ENCODE measurements around the gene RSF1.
A peak's percentile ranks its signal among the peaks of the same experiment; 100 is the strongest.
"Not testable (repeated sequence)": the region's sequence is repeated elsewhere in the genome, so short reads cannot be mapped to it uniquely, and the experiment has no call there.

The RSF1 gene

GRCh38 chr11:77820565-77821348, at the start of gene RSF1, which contains the start of gene AAMDC:
Gene RSF1, minus strand, starts transcription at chr11:77820722. Its CDS starts 8 bp downstream, at chr11:77820714.
Gene AAMDC, plus strand, starts transcription at chr11:77821144. Its CDS starts 21,353 bp downstream, at chr11:77842497.
- peak; percentile 96 for DNase-seq

GRCh38 chr11:77868744-77869143, 48.2 kb upstream of the RSF1 start:
- DNase-seq, result no peak

- no peak for DNase-seq
Measured at GRCh38 chr11:77866336-77866735, 45.8 kb upstream of the RSF1 start.

GRCh38 chr11:77865805-77866204, 45.3 kb upstream of the RSF1 start:
- DNase-seq, result no peak

GRCh38 chr11:77861444-77861843, 40.9 kb upstream of the RSF1 start:
- DNase-seq, result not testable (repeated sequence)

GRCh38 chr11:77857906-77858457, 37.5 kb upstream of the RSF1 start:
- not testable (repeated sequence) for DNase-seq

GRCh38 chr11:77854838-77855237, 34.3 kb upstream of the RSF1 start:
- DNase-seq, result no peak

GRCh38 chr11:77851503-77851902, 31.0 kb upstream of the RSF1 start:
- DNase-seq, result no peak

- not testable (repeated sequence) for DNase-seq
Measured at GRCh38 chr11:77843700-77844099, 23.2 kb upstream of the RSF1 start.

- DNase-seq, result peak; percentile 9 to 24
Measured at GRCh38 chr11:77842441-77843121, 22.1 kb upstream of the RSF1 start.

GRCh38 chr11:77833302-77833701, 12.8 kb upstream of the RSF1 start:
- DNase-seq, result no peak

- no peak for DNase-seq
Measured at GRCh38 chr11:77828926-77829325, 8.4 kb upstream of the RSF1 start.

- DNase-seq, result peak; percentile 15 to 16
Measured at GRCh38 chr11:77823775-77824174, 3.3 kb upstream of the RSF1 start.

GRCh38 chr11:77822126-77822525, 1.6 kb upstream of the RSF1 start:
- DNase-seq, result not testable (repeated sequence)

GRCh38 chr11:77821349-77821851, 878 bp upstream of the RSF1 start:
- DNase-seq, result no peak

- no peak for DNase-seq
Measured at GRCh38 chr11:77819921-77820564, 479 bp downstream of the RSF1 start.

- DNase-seq, result peak; percentile 78 to 85
Measured at GRCh38 chr11:77819411-77819920, 1.1 kb downstream of the RSF1 start.

- DNase-seq, result no peak
Measured at GRCh38 chr11:77815459-77815858, 5.1 kb downstream of the RSF1 start.

- no peak for DNase-seq
Measured at GRCh38 chr11:77814848-77815247, 5.7 kb downstream of the RSF1 start.

GRCh38 chr11:77813256-77813655, 7.3 kb downstream of the RSF1 start:
- no peak for DNase-seq

- DNase-seq, result no peak
Measured at GRCh38 chr11:77806993-77807392, 13.5 kb downstream of the RSF1 start.

GRCh38 chr11:77806415-77806814, 14.1 kb downstream of the RSF1 start:
- DNase-seq, result no peak

GRCh38 chr11:77801477-77801876, 19.0 kb downstream of the RSF1 start:
- DNase-seq, result no peak
